PC-9 (cell line): Measurements from ENCODE around the gene STX17.

Source experiments
- CTCF ChIP-seq: fragments of 200-600 bp; sonication (generic); conservative IDR thresholded peaks from 2 replicates; pipeline ENCODE4 v1.6.1; 2017; ENCODE audit warnings: mixed run types, antibody characterized with exemption, mild to moderate bottlenecking, moderate library complexity
- EZH2 ChIP-seq: fragments of 200-600 bp; sonication (generic); IDR thresholded peaks from 2 replicates; pipeline ENCODE4 v1.8.0; 2017; ENCODE audit warnings: antibody characterized with exemption, low read depth

GRCh38 chr9:100019541-100019940, 113.1 kb downstream of the STX17 start:
- TF ChIP-seq CTCF: no peak
- TF ChIP-seq EZH2: no peak
